ENCODE data around the gene NAPA.

Gene NAPA

DNA sequence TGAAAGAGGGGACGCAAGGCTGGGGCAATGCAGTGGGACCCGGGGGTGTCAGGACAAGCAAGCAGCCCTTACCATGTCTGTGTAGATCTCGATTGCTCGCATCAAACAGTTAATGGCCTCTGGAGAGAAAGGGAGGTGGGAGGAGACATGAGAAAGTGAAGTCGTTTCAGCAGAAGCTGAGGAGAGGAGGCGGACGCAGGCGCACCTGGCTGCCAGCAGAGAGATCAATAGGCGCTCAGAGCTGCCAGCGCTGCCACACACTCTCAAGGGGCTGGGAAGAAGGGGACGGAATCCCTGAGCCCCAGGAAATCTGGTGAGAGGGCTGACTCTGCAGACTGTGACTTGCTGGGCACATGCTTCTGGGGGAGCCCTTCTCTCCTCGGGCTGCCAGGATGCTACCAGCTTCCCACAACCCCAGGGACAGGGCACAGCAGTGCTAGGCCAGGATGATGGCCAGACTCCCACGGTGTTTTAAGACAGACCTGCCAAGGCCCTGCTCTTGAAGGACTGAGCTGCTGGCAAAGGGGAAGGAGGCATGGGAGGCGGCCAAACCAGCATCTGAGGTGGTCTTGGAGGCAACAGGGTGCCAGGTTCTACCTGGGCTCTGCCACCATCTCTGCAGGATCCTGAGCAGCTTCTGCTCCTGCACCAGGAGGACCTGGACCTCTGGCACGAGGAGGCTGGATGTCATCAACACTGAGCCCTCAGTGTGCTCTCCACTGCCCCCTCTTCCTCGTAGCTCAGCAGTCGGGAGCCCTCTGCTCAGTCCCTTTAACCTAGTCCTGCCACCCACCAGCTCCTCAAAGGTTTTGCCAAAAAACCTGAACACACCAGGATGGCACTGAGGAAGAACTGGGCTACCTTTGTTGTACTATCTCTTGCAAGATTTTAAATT, 19.1 kb downstream of the NAPA start:
- H3K36me3 ChIP-seq: peaks cover 98% of the 10 kb centered on the region
- H3K4me3 ChIP-seq (ENCODE audit: low read depth in 1 of 2, low read length in 1 of 2): no peak overlapping the region
- H3K27me3 ChIP-seq: no peaks in the 10 kb centered on the region
- H3K4me1 ChIP-seq (ENCODE audit: control insufficient read depth in 1 of 2, insufficient read depth in 1 of 2, low read depth in 1 of 2, low read length in 1 of 2): no peaks in the 10 kb centered on the region
- H3K9me3 ChIP-seq: no peaks in the 10 kb centered on the region
- TF ChIP-seq, protein P1, sequence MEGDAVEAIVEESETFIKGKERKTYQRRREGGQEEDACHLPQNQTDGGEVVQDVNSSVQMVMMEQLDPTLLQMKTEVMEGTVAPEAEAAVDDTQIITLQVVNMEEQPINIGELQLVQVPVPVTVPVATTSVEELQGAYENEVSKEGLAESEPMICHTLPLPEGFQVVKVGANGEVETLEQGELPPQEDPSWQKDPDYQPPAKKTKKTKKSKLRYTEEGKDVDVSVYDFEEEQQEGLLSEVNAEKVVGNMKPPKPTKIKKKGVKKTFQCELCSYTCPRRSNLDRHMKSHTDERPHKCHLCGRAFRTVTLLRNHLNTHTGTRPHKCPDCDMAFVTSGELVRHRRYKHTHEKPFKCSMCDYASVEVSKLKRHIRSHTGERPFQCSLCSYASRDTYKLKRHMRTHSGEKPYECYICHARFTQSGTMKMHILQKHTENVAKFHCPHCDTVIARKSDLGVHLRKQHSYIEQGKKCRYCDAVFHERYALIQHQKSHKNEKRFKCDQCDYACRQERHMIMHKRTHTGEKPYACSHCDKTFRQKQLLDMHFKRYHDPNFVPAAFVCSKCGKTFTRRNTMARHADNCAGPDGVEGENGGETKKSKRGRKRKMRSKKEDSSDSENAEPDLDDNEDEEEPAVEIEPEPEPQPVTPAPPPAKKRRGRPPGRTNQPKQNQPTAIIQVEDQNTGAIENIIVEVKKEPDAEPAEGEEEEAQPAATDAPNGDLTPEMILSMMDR (IDR thresholded peaks at IDR 0.05): no peak
- H3K27ac ChIP-seq: no peak overlapping the region

DNA sequence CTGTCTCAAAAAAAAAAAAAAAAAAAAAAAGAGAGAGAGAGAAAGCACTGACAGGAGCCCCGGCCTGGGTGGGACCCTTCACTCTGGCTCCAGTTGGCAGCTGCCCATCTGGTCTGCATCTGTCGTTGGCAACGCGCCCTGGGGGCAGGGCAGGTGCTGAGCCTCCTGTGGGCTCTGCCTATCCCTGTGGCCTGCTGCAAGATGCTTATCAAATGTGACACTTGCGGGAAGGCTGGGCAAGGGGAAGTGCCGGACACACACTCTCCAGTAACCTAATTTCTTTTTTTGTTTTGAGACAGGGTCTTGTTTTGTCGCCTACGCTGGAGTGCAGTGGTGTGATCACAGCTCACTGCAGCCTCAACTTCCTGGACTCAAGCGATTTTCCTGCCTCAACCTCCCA, 20.1 kb downstream of the NAPA start:
- H3K27ac ChIP-seq: no peak overlapping the region
- no peaks in the 10 kb centered on the region for H3K9me3 ChIP-seq
- TF ChIP-seq, protein P1 (IDR thresholded peaks at IDR 0.05): no peak
- H3K4me1 ChIP-seq (ENCODE audit: control insufficient read depth in 1 of 2, insufficient read depth in 1 of 2, low read depth in 1 of 2, low read length in 1 of 2): no peaks in the 10 kb centered on the region
- peaks cover 98% of the 10 kb centered on the region for H3K36me3 ChIP-seq
- H3K27me3 ChIP-seq: no peaks in the 10 kb centered on the region
- H3K4me3 ChIP-seq (ENCODE audit: low read depth in 1 of 2, low read length in 1 of 2): no peak overlapping the region

DNA sequence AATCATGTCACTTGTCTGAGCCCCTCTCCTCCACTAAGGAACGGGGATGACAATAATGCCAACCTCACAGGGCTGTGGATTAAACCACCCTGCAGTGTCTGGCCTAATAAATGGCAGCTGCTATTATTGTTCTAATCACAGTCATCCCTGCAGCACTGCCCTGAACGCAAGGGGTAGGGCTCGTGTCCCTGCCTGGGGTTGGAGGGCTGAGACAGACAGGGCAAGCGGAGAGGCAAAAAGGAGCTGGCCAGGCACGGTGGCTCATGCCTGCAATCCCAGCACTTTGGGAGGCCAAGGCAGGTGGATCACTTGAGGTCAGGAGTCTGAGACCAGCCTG, 20.7 kb downstream of the NAPA start:
- H3K27ac ChIP-seq: no peak overlapping the region
- no peak overlapping the region for H3K4me3 ChIP-seq (ENCODE audit: low read depth in 1 of 2, low read length in 1 of 2)
- TF ChIP-seq, protein P1 (IDR thresholded peaks at IDR 0.05): no peak
- H3K4me1 ChIP-seq (ENCODE audit: control insufficient read depth in 1 of 2, insufficient read depth in 1 of 2, low read depth in 1 of 2, low read length in 1 of 2): no peaks in the 10 kb centered on the region
- H3K9me3 ChIP-seq: no peaks in the 10 kb centered on the region
- no peaks in the 10 kb centered on the region for H3K27me3 ChIP-seq
- H3K36me3 ChIP-seq: peaks cover 98% of the 10 kb centered on the region

DNA sequence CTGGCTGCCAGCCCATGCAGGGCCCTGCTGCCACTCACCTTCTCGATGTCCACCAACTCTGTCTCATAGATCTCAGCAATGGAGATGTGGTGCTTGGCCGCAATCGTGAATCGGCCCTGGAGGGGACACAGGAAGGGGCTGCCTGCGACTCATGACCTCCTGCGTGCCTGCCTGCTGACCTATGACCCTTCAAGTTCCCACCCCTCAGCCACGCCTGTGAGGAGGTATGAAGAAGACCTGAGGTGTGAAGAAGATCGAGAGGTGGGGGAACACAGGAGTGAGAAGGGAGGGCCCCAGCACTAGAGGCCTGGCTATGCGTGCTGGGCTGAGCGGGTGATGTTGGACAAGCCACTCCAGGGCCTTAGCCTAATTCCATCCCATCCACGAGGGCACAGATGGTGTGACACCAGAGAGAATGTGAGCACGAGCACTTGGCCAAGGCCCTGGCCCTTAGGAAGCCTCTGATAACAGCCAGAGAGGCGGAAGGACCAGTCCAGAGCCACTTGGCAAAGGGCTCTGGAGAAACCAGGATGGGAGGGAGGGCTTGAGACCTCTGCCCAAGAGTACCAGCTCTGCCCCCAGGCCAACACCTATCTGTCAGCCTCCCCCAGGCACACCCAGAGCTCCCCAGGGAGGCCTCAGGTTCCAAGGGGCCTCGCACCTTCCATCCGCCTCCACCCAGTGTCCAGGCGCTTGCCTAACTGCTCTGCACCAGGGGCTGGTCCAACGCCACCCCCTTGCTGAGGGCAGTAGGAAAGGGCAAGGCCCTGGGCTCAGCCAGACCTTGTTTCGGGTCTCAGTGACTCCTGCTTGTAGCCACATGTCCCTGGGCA, 21.3 kb downstream of the NAPA start:
- no peak overlapping the region for H3K27ac ChIP-seq
- no peaks in the 10 kb centered on the region for H3K9me3 ChIP-seq
- no peaks in the 10 kb centered on the region for H3K4me1 ChIP-seq (ENCODE audit: control insufficient read depth in 1 of 2, insufficient read depth in 1 of 2, low read depth in 1 of 2, low read length in 1 of 2)
- no peaks in the 10 kb centered on the region for H3K27me3 ChIP-seq
- no peak overlapping the region for H3K4me3 ChIP-seq (ENCODE audit: low read depth in 1 of 2, low read length in 1 of 2)
- H3K36me3 ChIP-seq: peaks cover 97% of the 10 kb centered on the region
- TF ChIP-seq, protein P1 (IDR thresholded peaks at IDR 0.05): no peak

DNA sequence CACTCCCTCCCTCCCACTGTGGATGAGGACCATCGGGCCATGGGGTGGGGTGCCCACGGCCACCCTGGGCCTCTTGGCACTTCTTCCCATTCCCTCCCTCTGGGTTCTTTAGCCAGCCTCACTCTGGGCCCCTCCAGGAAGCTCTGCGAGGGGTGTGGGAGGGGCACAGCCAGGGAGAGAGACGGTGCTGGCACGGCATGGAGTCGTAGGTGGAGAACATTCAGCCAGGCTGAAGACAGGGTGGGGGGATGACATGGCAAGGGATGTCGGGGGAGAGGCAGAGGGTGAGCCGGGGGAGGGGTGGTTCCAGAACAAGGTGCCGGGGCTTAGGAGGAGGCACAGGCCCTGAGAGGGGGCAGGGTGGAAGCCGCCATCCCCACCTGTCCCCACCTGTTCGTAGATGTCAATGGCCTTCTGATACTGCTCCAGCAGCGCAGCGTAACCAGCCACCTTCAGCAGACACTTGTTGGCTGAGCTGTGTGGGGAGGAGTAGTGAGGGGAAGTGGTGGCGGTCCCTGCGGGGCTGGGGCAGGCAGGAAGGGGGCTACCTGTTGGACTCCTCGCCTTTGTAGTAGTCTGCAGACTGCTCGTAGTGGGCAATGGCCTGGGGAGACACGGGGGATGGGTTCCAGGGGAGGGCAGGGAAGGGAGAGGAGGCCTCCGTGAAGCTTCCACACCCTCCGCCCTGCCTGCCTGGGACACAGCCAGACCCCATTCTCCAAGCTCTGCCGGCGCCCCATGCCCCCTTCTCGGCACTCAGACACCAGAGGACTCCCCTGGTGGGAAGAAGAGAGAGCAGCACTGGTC, 22.1 kb downstream of the NAPA start:
- TF ChIP-seq, protein P1 (IDR thresholded peaks at IDR 0.05): no peak
- H3K4me1 ChIP-seq (ENCODE audit: control insufficient read depth in 1 of 2, insufficient read depth in 1 of 2, low read depth in 1 of 2, low read length in 1 of 2): no peaks in the 10 kb centered on the region
- no peaks in the 10 kb centered on the region for H3K27me3 ChIP-seq
- no peak overlapping the region for H3K4me3 ChIP-seq (ENCODE audit: low read depth in 1 of 2, low read length in 1 of 2)
- H3K36me3 ChIP-seq: peaks cover 97% of the 10 kb centered on the region
- no peak overlapping the region for H3K27ac ChIP-seq
- no peaks in the 10 kb centered on the region for H3K9me3 ChIP-seq

All from neutrophil (primary cell).